NCI-H2107 treated with DMSO at 0.1 percent for 48 hours (cell line): ENCODE measurements around the gene KMO.

Experiments
- DNase-seq: peaks from one replicate; lab custom pipeline; 2025; ENCODE audit not compliant: unreplicated experiment; lab: John Stamatoyannopoulos, UW

The KMO gene

GRCh38 chr1:241591736-241592135 lies 59.6 kb downstream of the KMO start:
- no peak for DNase-seq

- DNase-seq: no peak
These were observed 60.2 kb downstream of the KMO start for GRCh38 chr1:241592273-241592958.

- DNase-seq: no peak
These were observed 61.0 kb downstream of the KMO start for GRCh38 chr1:241593186-241593585.

GRCh38 chr1:241596633-241597032 lies 64.5 kb downstream of the KMO start:
- DNase-seq: no peak

- DNase-seq: no peak
These were observed 66.1 kb downstream of the KMO start for GRCh38 chr1:241598249-241598648.

- DNase-seq: no peak
These were observed 68.3 kb downstream of the KMO start for GRCh38 chr1:241600496-241600901.

GRCh38 chr1:241603731-241604245 lies 71.6 kb downstream of the KMO start:
- no peak for DNase-seq

- DNase-seq: no peak
These were observed 73.1 kb downstream of the KMO start for GRCh38 chr1:241605146-241605805.

GRCh38 chr1:241606544-241606943 lies 74.4 kb downstream of the KMO start:
- DNase-seq: no peak

GRCh38 chr1:241607497-241607896 lies 75.3 kb downstream of the KMO start:
- no peak for DNase-seq

- DNase-seq: no peak
These were observed 76.3 kb downstream of the KMO start for GRCh38 chr1:241608379-241609033.

GRCh38 chr1:241610056-241610815 lies 78.1 kb downstream of the KMO start:
- DNase-seq: peak; percentile 64

GRCh38 chr1:241611063-241611462 lies 78.9 kb downstream of the KMO start:
- peak; percentile 81 for DNase-seq

- no peak for DNase-seq
These were observed 79.6 kb downstream of the KMO start for GRCh38 chr1:241611736-241612135.

- DNase-seq: no peak
These were observed 80.6 kb downstream of the KMO start for GRCh38 chr1:241612533-241613477.

GRCh38 chr1:241614144-241614543 lies 82.0 kb downstream of the KMO start:
- DNase-seq: no peak

GRCh38 chr1:241614572-241614971 lies 82.4 kb downstream of the KMO start:
- no peak for DNase-seq

- DNase-seq: no peak
These were observed 83.1 kb downstream of the KMO start for GRCh38 chr1:241615043-241615974.

- no peak for DNase-seq
These were observed 85.2 kb downstream of the KMO start for GRCh38 chr1:241617426-241617825.
